ENCODE data around the gene RAD51AP2.

The RAD51AP2 gene

GRCh38 chr2:17543848-17544247 lies 25.6 kb upstream of the RAD51AP2 start:
- Histone ChIP-seq H3K27ac (replicated peaks) (no peak overlapping the region), H3K4me3 (replicated peaks; ENCODE audit: insufficient read depth, low read length) (no peak overlapping the region), H3K27me3 (ENCODE audit: insufficient read depth, poor library complexity, severe bottlenecking) (peaks cover 40% of the 10 kb centered on the region)
- DNase-seq (ENCODE audit: low read depth in 1 of 2, low spot score in 1 of 2): no peak
- TF ChIP-seq SPI1 (IDR thresholded peaks at IDR 0.05; ENCODE audit: borderline replicate concordance, low read depth) (no peak), REST (IDR thresholded peaks at IDR 0.05; ENCODE audit: insufficient replicate concordance, low read depth) (no peak), POLR2AphosphoS5 (IDR thresholded peaks at IDR 0.05; ENCODE audit: low read depth) (no peak), GABPA (IDR thresholded peaks at IDR 0.05; ENCODE audit: low read depth) (no peak), CTCF (IDR thresholded peaks at IDR 0.05; ENCODE audit: insufficient read depth, low read length) (no peak)

- Histone ChIP-seq H3K27me3 (ENCODE audit: insufficient read depth, poor library complexity, severe bottlenecking) (peaks cover 44% of the 10 kb centered on the region), H3K4me3 (replicated peaks; ENCODE audit: insufficient read depth, low read length) (no peak overlapping the region), H3K27ac (replicated peaks) (no peak overlapping the region)
- TF ChIP-seq REST (IDR thresholded peaks at IDR 0.05; ENCODE audit: insufficient replicate concordance, low read depth) (no peak), GABPA (IDR thresholded peaks at IDR 0.05; ENCODE audit: low read depth) (no peak), CTCF (IDR thresholded peaks at IDR 0.05; ENCODE audit: insufficient read depth, low read length) (no peak), POLR2AphosphoS5 (IDR thresholded peaks at IDR 0.05; ENCODE audit: low read depth) (no peak)
- DNase-seq (ENCODE audit: low read depth in 1 of 2, low spot score in 1 of 2): no peak
These were observed 25.0 kb upstream of the RAD51AP2 start for GRCh38 chr2:17543131-17543660.

DNA sequence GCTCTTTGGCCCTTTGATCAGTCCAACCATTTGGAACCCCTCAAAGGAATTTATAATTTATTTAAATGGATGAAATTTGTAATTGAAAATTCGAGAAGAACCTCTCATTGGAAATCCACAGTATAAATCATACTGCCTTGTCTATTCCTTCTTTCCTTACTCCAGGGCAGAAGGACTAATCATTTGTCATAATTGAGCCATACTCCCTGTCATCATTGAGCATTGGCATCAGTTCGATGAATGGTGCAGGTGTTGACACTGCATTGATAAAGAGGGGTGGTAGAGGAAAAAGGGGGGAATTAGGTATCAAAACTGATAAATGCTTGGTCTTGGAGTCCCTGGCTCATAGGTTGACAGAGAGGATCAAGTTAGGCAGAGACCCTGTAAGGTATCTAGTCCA lies 24.2 kb upstream of the RAD51AP2 start:
- TF ChIP-seq POLR2AphosphoS5 (IDR thresholded peaks at IDR 0.05; ENCODE audit: low read depth): no peak
- H3K27me3 ChIP-seq (ENCODE audit: insufficient read depth, poor library complexity, severe bottlenecking): peaks cover 51% of the 10 kb centered on the region
- H3K27ac ChIP-seq (replicated peaks): no peak overlapping the region
- H3K4me3 ChIP-seq (replicated peaks; ENCODE audit: insufficient read depth, low read length): no peak overlapping the region
- no peak for DNase-seq (ENCODE audit: low read depth in 1 of 2, low spot score in 1 of 2)

DNA sequence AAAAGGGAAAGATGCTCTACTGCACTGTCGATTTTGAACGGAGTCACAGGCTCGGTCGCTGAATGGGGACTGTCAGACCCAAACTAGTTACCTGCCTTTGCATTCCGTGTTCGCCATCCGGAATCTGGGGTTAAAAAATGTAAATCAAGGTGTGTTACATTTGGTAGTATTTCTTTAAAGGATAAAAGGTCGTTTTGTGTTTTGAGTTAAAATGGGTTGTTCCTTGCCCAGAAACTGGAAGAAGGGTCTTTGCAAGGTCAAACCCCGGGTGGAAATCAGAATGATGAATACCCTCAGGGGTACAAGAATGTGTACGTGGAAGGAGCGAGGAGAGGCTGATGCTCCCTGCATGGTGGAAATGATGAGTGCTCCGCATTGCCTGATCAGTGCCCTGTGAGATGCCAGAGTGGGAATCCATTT lies 23.3 kb upstream of the RAD51AP2 start:
- no peak for DNase-seq (ENCODE audit: low read depth in 1 of 2, low spot score in 1 of 2)
- Histone ChIP-seq H3K27me3 (ENCODE audit: insufficient read depth, poor library complexity, severe bottlenecking) (peaks cover 52% of the 10 kb centered on the region), H3K4me3 (replicated peaks; ENCODE audit: insufficient read depth, low read length) (no peak overlapping the region), H3K27ac (replicated peaks) (no peak overlapping the region)
- TF ChIP-seq POLR2AphosphoS5 (IDR thresholded peaks at IDR 0.05; ENCODE audit: low read depth) (no peak), REST (IDR thresholded peaks at IDR 0.05; ENCODE audit: insufficient replicate concordance, low read depth) (no peak), SPI1 (IDR thresholded peaks at IDR 0.05; ENCODE audit: borderline replicate concordance, low read depth) (no peak), GABPA (IDR thresholded peaks at IDR 0.05; ENCODE audit: low read depth) (no peak), CTCF (IDR thresholded peaks at IDR 0.05; ENCODE audit: insufficient read depth, low read length) (no peak)

Measured in HL-60 (cell line).